GM19455 (cell line): ENCODE results near the gene PCSK6.
"Not testable (repeated sequence)": the region's sequence is repeated elsewhere in the genome, so short reads cannot be mapped to it uniquely, and the experiment has no call there.

Experiments
- ATAC-seq: cut with Tn5 transposase; IDR thresholded peaks from one replicate; pipeline ENCODE4 v1.9.1; 2021; ENCODE audit not compliant: unreplicated experiment

The PCSK6 gene

DNA sequence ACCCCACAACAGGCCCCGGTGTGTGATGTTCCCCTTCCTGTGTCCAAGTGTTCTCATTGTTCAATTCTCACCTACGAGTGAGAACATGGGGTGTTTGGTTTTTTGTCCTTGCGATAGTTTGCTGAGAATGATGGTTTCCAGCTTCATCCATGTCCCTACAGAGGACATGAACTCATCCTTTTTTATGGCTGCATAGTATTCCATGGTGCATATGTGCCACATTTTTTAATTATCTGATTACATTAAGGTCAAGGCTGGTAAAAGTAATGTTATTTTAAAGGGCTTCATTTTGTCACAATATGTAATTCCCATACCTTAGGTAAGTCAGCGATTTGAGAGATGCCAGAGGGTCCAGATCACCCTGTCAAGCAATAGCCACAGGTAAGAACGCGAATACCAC, 202.2 kb downstream of the PCSK6 start:
- ATAC-seq: not testable (repeated sequence)

DNA sequence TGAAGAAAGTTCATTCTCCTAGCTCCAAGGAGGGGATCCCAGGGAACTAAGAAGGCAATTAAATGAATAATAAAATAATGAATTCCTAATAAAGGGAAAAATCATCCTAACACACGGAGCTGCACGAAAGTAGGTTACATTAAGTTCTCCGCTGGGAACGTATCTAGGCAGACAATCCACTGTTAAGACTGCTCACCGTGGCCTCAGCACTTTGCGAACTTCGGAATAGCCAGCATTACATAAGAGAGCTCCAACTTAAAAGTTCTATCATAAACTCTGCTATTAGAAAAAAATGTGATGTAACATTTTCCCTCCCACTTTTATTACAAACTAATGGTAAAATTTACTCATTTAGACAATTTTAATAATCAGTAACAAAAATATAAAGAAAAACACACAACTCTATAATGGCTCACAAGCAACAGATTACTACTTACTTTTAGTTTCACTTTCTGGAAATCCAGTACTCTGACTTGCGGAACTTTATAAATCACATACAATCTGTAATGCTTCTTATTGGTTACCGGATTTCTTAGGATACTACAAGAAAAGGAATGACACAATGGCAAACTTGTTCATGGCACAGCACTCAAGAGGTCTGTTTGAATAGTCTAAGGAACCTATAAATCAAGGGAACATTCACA, 202.9 kb downstream of the PCSK6 start:
- ATAC-seq: no peak

DNA sequence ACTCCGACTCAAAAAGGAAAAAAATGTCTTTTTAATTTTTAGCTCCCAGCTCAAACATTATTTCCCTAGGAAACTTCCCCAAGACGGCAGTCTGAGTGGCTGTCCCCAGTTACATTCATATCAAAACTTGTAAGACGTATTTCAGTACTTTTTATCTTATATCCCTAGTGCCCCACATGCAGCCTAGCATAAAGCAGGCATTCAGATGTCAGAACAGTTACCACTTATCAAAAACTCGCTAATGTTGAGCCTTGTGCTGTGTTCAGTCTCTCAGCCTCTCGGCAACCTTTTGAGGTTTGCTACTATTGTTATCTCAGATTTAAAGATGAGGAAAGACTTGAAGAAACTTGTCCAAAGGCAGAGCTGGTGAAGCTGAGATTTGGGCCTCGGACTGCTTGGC, 205.6 kb downstream of the PCSK6 start:
- no peak for ATAC-seq

DNA sequence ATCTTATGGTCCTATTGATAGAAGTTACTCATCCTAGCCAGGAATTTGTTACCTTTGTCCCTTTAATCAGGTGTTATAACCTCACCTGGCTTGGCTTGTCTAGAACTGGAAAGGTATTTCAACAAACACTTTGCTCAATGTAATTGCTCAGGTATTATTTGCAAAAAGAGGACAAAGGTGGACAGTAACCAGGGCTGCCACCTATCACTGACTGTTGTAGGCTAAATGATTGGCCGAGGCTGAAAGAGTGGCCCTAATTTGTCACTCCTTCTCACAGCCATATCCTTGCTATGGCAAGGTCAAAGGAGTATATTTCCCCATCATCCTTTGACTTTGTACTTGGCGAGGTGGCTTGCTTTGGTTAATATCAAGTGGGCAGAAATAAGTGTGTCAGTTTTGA, 209.5 kb downstream of the PCSK6 start:
- no peak for ATAC-seq

DNA sequence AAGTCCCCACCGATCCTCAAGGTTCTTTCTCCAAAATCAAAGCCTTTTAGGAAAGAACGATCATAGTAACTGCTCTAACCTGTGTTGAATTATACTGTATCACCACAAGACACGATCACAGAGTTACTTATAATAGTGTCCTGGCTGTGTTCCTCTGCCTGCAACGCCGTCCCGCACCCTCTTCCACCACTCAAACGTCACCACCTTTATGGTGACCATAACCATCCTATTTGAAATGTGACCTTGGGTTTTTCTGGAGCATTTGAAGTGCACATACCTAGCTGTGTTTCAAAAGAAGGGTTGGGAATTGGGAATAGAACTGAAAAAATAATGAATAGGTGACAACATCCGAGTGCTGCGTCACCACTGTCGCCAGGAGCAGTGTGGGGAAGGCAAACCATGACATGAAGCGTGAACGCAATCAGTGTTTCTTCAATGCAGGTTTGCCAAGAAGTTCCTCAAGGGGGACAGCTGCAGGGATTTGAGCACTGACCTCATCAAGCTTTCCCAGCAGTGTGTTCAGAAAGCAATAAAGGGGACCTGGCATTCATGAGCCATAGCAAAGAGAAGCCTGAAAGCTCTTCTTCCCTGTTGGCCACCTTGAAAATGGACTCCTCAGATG, 211.5 kb downstream of the PCSK6 start:
- ATAC-seq: no peak

DNA sequence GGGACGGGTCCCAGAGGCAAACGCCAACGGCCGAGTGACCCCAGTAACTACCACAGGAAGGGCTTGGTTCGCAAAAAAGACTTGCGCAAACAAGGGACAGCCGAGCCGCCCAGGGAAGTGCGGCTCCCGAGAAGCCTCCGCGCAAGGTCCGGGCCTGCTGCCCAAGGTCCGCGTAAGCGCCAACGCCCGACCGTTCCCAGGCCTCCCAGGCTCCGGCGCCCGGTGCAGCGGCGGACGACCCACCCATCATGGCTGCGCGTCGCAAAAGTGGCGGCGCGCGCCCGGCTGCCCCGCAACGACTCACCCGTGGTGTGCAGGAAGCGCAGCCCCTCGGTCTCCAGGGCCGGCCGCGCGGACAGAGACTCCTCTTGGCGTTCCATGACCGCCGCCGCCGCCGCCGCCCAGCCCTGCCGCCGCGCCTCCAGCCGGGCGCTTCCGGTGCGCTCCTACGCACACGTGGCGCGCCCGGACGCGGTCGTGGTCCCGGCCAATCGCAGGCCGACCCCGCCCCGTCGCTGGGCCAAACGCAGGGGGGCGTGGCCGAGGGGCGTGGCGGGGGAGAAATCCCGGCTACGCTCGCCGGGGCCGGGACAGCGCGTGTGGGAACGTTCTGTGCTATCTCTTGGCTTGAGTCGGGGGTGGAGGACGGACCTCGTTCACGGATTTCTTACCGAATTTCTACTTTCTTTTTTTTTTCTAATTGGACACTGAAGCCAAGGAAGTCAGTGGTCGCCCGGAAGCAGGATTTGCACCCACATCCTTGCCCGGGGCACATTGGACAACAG, 212.3 kb downstream of the PCSK6 start, which contains the start of gene SELENOS:
SELENOS (minus strand) TSS at position 448 of the 785 bp plus-strand sequence; CDS start at position 380, 68 bp downstream.
- peak; percentile 79 for ATAC-seq

DNA sequence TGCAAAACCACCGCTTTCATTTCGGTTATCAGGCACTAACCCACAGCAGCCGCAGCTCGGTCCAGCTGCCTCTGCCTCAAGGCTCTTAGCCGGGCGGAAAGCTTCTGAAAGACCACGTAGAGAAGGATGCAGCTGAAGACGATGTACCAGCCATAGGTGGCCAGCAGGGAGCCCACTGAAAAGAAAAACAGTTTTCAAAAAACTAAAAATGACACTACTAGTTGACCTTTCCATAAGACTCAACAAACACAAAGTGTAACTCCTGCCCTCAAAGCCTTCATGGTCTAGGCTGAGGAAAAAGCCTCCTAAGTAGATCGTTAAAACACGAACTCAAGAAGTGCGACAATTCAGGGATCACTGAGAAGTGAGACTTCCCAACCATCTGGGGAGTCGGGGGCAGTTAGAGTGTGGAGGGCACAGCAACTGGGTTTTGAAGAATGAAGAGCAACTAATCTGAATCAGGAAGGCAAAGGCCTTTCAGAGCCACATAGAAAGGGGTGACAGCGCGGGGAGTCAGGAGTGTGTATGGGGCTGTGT, 212.9 kb downstream of the PCSK6 start:
- ATAC-seq: peak; percentile 50

DNA sequence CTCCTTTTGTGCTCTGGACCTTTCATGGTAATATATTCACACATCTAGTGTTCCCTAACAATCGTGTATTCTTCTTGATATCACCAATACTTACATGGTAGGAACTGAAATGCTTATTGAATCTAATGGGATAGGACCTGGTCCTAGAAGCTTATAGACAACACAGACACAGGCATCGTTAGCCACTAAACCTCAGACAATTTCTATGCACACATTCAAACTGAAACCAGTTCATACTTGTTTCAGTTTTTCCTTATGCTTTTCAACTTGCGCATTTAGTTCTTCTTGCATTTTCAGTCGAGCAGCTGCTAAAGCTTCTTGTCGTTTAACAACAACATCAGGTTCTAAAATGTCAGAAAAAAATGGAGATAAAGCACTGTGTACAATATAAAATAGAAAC, 214.5 kb downstream of the PCSK6 start:
- peak; percentile 41 for ATAC-seq

DNA sequence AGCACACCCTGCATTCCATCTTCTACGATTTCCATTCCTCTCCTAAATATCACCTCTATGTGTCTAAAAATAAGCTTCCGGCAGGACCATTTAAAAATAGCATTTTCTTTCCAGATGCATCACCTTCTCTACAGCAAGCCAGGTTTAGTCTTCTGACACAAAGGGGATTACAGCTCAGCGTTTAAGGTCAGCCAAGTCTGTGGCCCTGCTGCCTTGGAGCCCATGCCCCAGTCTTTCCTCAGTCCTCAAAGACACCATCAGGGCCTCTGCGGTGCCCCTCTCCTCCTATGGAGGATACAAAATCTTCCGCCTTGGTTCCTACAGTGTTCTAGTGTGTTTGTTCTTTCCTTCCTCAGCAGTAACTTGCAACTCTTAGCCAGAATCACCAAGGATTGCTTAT, 216.0 kb downstream of the PCSK6 start:
- ATAC-seq: no peak

DNA sequence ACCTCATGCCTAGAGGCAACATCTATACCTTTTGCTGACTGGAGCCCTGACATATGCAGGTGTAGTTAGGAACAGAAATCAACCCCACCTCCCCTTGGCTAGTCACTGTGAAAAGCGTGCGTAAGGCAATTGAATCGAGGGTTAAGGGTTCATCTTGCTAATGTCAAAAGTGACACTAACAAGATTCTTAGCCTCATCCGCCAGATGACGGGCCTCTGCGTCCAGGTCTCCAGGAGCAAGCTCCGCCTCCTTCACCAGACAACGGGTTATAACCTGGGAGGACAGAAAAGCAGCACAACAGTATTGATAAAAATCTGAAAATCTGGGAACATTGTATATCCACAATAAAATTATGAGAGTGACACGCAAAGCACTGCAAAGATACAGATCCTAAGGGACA, 216.9 kb downstream of the PCSK6 start:
- no peak for ATAC-seq

DNA sequence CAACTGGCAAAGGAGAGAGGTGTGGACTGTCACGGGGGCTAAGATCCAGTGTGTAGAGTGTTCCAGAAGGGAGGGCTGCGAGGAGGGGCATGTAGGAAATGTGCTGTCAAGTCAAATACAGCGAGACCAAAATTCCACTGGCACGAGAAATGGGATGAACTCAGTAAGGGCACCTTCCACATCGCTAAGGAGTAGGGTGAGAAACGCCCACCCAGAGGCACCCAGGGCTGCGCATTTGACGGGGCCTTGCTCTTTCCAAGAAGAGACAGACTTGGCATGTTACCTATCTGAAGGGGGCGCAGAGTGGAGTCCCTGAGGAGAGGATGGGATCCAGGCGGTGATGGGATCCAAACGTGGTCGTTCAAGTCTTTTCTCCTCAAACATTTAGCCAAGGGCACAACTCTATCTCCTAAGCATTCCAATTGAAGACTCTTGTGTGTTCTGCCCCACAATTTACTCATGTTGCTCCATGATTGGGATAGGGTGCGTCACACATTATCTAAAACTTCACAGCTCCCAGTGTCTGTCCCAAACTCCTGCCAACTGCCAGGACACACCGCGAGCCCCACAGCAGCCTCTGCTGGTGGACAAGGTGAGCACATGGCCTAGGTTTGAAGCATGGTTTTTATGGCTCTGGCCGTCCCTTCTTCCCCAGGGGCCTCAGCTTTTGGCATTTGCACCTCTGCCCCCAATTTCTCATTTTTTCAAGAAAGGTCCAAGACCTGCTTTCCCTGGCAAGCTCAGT, 219.9 kb downstream of the PCSK6 start:
- ATAC-seq: no peak

DNA sequence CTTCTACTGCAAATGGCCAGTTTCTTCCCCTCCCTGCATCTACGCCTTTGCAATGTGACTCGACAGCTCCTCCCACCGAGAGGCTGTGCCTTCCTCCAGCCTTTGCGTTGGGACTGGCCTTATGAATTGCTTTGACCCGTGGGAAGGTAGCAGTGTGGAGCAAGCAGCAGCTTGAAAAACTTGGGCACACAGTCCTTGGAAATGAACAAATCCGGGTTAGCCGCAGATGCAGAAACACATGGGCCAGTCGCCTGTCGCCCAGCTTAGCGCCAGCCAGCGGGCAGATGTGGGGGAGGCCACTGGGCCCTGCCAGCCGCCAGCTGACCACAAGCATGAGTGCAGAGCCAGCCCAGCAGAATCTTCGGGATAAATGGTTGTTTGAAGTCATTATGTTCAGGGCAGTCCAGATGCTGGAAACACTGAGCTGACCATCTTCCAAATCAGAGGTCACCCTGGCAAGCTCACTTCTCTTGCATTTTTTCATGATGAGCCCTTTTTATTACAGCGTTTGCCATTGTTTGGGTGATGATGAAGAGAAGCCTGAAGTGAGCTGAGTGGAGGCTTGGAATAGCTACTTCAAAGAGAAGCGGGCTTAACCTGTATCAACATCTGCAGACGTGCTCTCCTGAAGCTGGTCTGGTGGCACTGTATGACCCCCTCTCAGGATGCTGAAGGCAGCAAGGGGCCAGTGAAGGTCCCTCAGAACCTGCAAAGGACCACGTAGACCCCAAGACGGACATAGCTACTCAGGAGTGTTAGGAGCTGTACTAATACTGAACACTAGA, 222.0 kb downstream of the PCSK6 start:
- no peak for ATAC-seq

DNA sequence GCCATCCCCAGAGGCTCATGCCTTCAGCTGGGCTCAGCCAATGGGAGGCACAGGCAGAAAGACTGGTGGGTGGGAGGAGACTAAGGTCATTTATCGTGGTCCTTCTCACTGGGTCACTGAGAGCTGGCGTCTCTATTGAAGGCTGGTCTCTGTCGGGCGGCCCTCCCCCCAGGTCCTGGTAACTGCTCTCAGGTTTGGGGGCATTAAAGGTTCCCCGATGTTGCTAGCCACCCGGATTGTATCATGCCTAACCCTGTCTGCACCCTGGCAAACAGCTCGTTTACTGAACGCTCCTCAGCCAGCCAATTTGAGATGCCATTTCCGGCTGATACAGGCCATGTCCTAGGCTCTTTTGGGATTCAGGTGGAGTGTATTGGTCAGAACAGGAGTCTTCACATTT, 222.7 kb downstream of the PCSK6 start:
- no peak for ATAC-seq

DNA sequence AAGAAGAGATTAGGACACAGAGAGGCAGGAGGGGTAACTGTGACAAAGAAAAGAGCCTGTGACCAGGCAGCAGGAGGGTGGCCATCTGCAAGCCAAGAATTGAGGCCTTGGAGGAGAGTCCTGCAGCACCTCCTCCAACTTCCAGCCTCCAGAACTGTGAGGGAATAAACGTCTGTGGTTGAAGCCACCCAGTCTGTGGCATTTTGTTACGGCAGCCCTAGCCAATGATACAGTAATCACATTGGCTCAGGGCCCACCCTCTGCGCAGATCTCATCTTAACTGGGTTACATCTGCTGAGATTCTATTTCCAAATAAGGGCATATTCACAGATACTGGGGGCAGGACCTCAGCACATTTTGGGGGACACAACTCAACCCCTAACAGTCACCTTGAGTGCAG, 223.5 kb downstream of the PCSK6 start:
- ATAC-seq: no peak

DNA sequence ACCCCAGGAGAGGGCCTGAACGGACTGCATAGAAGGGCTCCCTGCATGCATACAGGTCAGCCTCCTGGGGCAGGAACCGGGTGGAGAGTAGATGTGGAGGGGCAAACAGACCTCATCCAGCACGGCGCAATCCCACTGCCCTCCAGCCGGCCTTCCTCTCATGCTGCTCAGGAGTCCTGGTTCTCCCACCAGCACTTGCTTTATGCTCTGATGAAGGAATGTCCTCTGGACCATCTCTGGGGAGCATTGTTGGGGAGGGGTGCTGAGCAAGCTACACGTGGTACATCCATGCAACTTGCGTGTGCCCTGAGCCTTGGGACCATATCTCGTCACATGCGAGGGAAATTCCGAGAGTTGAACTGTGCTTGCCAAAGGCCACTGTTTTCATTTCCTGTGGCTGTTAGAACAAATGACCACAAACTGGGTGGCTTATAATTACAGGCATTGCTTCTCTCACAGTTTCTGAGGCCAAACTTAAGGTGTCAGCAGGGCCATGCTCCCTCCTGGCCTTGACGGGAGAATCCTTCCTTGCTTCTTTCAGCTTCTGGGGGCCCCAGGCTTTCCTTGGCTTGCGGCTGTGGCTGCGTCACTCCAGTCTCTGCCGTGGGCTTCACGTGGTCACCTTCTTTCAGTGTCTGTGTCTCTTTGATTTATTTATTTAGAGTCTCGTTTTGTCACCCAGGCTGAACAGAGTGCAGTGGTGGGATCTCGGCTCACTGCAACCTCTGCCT, 224.4 kb downstream of the PCSK6 start:
- ATAC-seq: no peak

DNA sequence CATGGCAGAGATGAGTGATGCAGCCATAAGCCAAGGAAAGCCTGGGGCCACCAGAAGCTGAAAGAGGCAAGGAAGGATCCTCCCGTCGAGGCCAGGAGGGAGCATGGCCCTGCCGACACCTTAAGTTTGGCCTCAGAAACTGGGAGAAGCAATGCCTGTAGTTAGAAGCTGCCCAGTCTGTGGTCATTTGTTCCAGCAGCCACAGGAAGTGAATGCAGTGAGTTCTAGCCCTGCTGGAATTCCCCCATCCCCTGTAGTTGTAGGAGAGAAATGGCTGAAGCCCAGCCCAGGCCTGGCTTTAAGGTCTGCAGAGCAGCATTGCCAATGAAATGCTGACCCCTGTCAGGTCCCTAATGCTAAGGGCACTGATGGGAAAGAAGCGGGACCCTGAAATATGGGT, 225.5 kb downstream of the PCSK6 start:
- no peak for ATAC-seq

DNA sequence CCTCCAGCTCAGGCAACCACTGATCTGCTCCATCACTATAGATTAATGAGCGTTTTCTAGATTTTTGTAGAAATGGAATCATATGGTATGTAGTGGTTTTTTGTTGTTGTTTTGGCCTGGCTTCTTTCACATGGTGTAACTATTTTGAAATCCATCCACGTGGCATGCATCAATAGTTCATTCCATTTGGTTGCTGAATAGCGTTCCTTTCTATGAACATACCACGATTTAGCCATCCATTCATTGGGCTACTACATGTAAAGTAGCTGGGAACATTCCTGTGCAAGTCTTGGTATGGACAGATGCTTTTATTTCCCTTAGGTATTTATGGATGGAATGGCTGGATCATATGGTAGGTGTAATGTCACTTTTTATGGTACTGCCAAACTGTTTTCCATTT, 227.0 kb downstream of the PCSK6 start:
- ATAC-seq: no peak

DNA sequence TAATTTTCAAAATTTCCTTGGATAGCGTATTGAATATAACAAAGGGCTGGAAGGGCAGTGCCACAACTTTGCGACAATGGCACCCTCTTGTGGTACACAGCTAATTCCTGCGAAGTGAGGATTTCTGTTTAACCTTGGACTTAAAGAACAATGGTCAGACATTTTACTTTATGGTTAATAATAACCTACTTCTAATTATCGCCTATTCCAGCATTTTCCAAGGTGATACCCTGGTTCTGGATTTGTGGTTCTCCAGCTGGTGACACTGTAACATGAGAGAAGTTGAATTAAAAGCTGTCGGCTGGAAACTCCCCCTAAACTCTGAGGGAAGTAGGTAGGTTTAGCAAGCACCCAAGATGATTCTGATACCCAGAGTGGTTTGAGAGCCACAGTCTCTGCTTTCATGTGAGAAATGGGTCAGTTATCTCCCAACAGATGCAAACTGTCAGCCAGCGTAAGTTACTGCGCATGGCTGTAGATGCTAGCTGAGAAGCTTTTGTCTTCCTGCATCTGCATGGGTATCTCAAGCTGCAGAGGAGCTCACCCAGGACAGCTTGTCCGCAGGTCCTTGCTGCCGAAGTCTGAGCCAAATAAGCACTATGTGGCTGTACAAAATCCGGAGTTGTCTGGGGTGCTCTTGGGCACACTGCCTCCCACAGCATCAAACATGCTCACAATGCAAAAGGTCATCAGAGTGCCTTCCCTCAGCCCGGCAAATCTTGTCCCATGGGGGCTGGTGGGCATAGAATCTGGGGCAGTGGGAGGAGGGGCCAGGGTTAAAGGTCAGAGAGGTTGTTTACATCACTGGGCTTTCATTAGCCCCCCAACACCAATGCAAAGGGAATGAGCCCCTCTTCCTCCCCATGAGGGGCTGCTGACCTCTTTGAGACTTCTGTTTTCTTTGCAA, 231.0 kb downstream of the PCSK6 start:
- ATAC-seq: peak; percentile 56

DNA sequence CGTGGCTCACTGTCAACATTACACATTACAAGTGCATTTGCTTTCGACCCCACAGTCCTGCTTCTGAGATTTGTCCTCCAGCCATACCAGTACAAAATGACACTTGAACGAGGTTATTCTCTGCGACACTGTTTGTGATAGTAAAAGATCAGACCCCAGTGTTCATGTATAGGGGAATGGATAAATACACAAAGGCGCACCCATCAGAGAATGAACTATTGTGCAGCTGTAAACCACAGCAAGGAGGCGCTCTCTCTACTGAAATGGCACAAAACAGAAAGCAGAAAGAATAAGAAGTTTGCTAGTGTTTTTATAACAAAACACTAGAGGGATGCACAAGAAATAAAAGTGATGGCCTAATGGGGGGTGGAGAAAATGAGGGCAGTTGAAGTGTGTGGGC, 232.8 kb downstream of the PCSK6 start:
- ATAC-seq: no peak
